ENCODE measurements around the gene SPTB.

Gene SPTB

GRCh38 chr14:64844969-64845536 is 34.7 kb downstream of the SPTB start:
- no peak for TF ChIP-seq CTCF (IDR thresholded peaks at IDR 0.05; ENCODE audit: low read depth, low read length)
- Histone ChIP-seq H3K27me3 (peaks cover 70% of the 10 kb centered on the region), H3K4me1 (no peaks in the 10 kb centered on the region), H3K9me3 (no peaks in the 10 kb centered on the region), H3K4me3 (ENCODE audit: low read depth, low read length) (no peak overlapping the region), H3K36me3 (no peaks in the 10 kb centered on the region)
- no peak for DNase-seq

GRCh38 chr14:64844272-64844671 is 35.4 kb downstream of the SPTB start:
- no peak for DNase-seq
- Histone ChIP-seq H3K4me3 (ENCODE audit: low read depth, low read length) (no peak overlapping the region), H3K27me3 (peaks cover 65% of the 10 kb centered on the region), H3K36me3 (no peaks in the 10 kb centered on the region), H3K4me1 (no peaks in the 10 kb centered on the region), H3K9me3 (no peaks in the 10 kb centered on the region)
- no peak for TF ChIP-seq CTCF (IDR thresholded peaks at IDR 0.05; ENCODE audit: low read depth, low read length)

DNA sequence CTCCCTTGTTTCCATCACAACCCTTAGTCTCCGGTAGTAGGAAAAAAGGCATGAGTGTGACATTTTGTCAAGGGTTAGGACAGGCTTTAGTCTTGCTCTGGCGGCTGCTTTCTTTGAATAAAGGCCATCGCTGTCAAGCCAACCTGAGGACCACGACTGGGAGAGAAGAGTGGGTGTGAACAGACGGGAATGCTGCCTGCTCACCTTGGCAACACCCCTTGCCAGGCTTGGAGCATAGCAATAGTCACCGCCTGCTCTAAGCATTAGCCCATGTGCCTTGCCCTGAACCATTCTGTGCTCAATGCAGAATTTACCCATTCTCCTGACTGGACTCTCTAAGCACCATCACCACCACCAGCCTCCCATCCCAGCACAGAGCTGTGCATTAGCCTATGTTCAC is 36.2 kb downstream of the SPTB start:
- TF ChIP-seq CTCF (IDR thresholded peaks at IDR 0.05; ENCODE audit: low read depth, low read length): no peak
- DNase-seq: no peak
- Histone ChIP-seq H3K36me3 (no peaks in the 10 kb centered on the region), H3K4me3 (ENCODE audit: low read depth, low read length) (no peak overlapping the region), H3K9me3 (no peaks in the 10 kb centered on the region), H3K4me1 (no peaks in the 10 kb centered on the region), H3K27me3 (peaks cover 58% of the 10 kb centered on the region)

DNA sequence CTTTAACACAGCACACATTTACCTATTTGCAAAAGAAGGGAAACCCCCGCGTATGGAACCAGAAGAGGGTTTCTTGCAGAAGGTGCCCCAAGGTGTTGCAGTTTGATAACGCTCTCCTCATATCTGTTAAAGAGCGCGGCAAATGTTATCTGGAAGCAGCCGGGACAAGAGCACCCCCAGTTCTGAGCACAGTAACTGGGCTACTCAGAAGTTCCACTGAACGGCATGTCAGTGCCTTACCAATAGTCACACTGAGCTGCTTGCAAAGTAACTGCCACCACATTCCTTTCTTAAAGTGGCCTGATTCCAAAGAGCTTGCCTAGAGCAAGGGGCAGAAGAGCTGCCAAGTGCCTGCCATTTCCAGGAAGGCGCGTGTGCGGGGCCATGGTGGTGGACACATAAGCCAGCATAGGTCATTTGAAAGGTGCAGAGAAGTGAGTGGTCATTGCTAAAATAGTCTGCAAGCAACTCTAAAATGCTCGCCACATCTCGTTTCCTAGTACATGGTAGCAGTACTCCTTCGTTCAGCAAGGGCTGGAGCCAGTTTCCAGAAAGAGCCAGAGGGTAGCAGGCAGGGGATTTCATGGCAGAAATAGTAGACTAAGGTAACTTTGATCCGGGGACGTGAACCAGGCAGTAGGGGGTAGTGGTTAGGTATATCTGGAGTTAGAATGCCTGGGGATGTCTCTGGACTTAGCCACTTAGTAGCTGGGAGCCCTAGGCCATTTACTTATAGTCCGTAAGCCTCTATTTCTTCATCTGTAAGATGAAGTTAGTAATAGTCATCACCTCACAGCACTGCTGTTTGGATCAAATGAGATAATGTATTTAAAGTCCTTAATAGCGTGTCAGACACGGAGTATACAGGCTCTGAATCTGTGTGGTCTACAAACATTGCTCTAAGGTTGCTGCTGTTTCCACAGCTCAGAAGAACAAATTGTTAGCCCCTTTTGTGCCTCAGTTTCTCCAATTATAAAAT is 37.6 kb downstream of the SPTB start:
- DNase-seq: no peak
- H3K9me3 ChIP-seq: no peaks in the 10 kb centered on the region
- no peak overlapping the region for H3K4me3 ChIP-seq (ENCODE audit: low read depth, low read length)
- peaks cover 43% of the 10 kb centered on the region for H3K27me3 ChIP-seq
- no peaks in the 10 kb centered on the region for H3K36me3 ChIP-seq
- no peak for TF ChIP-seq CTCF (IDR thresholded peaks at IDR 0.05; ENCODE audit: low read depth, low read length)
- no peaks in the 10 kb centered on the region for H3K4me1 ChIP-seq

DNA sequence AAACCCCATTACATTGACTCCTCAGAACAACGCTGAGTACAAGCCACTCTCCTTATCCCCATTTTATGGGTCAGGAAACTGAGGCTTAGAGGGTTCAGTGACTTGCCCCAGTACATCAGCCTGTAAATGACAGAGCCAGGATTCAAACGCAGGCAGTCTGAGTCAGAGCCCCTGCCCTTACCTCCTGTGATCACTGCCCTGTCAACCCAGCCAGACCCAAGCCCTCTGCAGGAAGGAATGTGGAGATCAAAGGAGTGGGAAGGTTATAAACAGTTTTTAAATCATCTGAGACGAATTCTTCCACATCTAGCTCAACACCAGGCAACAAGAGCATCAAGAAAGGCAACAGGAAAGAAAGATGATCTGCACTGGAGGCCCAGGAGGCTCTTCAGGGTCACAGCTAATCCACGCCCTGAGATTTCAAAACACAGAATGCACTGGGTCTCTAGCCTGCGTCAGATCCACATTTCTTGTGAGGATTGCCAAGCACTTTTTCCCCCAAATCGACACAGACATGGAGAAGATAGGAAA is 38.5 kb downstream of the SPTB start:
- peaks cover 34% of the 10 kb centered on the region for H3K27me3 ChIP-seq
- TF ChIP-seq CTCF (IDR thresholded peaks at IDR 0.05; ENCODE audit: low read depth, low read length): peak; percentile 38
- DNase-seq: no peak
- H3K36me3 ChIP-seq: no peaks in the 10 kb centered on the region
- H3K4me3 ChIP-seq (ENCODE audit: low read depth, low read length): no peak overlapping the region
- H3K9me3 ChIP-seq: no peaks in the 10 kb centered on the region
- H3K4me1 ChIP-seq: no peaks in the 10 kb centered on the region

GRCh38 chr14:64838656-64839055 is 41.1 kb downstream of the SPTB start:
- TF ChIP-seq CTCF (IDR thresholded peaks at IDR 0.05; ENCODE audit: low read depth, low read length): no peak
- H3K4me1 ChIP-seq: no peaks in the 10 kb centered on the region
- DNase-seq: no peak
- H3K27me3 ChIP-seq: peaks cover 10% of the 10 kb centered on the region
- no peaks in the 10 kb centered on the region for H3K9me3 ChIP-seq
- H3K4me3 ChIP-seq (ENCODE audit: low read depth, low read length): no peak overlapping the region
- no peaks in the 10 kb centered on the region for H3K36me3 ChIP-seq

Measured in BE2C (cell line).